GM18499 (cell line): ENCODE measurements around the gene EPS15.
"Not testable (repeated sequence)": the region's sequence is repeated elsewhere in the genome, so short reads cannot be mapped to it uniquely, and the experiment has no call there.

Experiments
- ATAC-seq: cut with Tn5 transposase; IDR thresholded peaks from one replicate; pipeline ENCODE4 v1.9.1; 2021; ENCODE audit warnings: moderate number of reproducible peaks; ENCODE audit not compliant: insufficient read depth, unreplicated experiment

Gene EPS15

GRCh38 chr1:51325011-51325385, 194.1 kb downstream of the EPS15 start:
- ATAC-seq = not testable (repeated sequence)

GRCh38 chr1:51324251-51325010, 194.6 kb downstream of the EPS15 start:
- ATAC-seq = no peak

- ATAC-seq = no peak
Observed at GRCh38 chr1:51323778-51324177, 195.3 kb downstream of the EPS15 start.

- no peak for ATAC-seq
Observed at GRCh38 chr1:51322417-51323101, 196.5 kb downstream of the EPS15 start.

- no peak for ATAC-seq
Observed at GRCh38 chr1:51321924-51322280, 197.2 kb downstream of the EPS15 start.

- ATAC-seq = no peak
Observed at GRCh38 chr1:51320967-51321923, 197.8 kb downstream of the EPS15 start.

GRCh38 chr1:51317798-51318197, 201.3 kb downstream of the EPS15 start:
- no peak for ATAC-seq

GRCh38 chr1:51316846-51317120, 202.3 kb downstream of the EPS15 start:
- ATAC-seq = no peak

- ATAC-seq = no peak
Observed at GRCh38 chr1:51316113-51316845, 202.8 kb downstream of the EPS15 start.

GRCh38 chr1:51314974-51315373, 204.1 kb downstream of the EPS15 start:
- no peak for ATAC-seq

- no peak for ATAC-seq
Observed at GRCh38 chr1:51313961-51314777, 204.9 kb downstream of the EPS15 start.

- ATAC-seq = no peak
Observed at GRCh38 chr1:51313268-51313852, 205.7 kb downstream of the EPS15 start.

GRCh38 chr1:51312718-51313117, 206.3 kb downstream of the EPS15 start:
- no peak for ATAC-seq

- ATAC-seq = no peak
Observed at GRCh38 chr1:51311826-51312225, 207.2 kb downstream of the EPS15 start.

- ATAC-seq = no peak
Observed at GRCh38 chr1:51310871-51311613, 208.0 kb downstream of the EPS15 start.

- no peak for ATAC-seq
Observed at GRCh38 chr1:51309291-51309690, 209.8 kb downstream of the EPS15 start.

- no peak for ATAC-seq
Observed at GRCh38 chr1:51308636-51309035, 210.4 kb downstream of the EPS15 start.

- no peak for ATAC-seq
Observed at GRCh38 chr1:51306950-51307349, 212.1 kb downstream of the EPS15 start.
